Measurements from ENCODE around the gene HARS2. TPM values are rescaled to one million over a fixed set of nuclear protein-coding genes. Genes with fewer than 3 reads are reported as not detected.
"Not testable (repeated sequence)": the region's sequence is repeated elsewhere in the genome, so short reads cannot be mapped to it uniquely, and the experiment has no call there.

HARS2 gene
- total RNA-seq, 1 donor from 2014 or later = 27.2 TPM

GRCh38 chr5:140690376-140690932 is 801 bp upstream of the HARS2 start:
- peak overlapping the region; percentile 98 for H3K4me3 Mint-ChIP-seq (ENCODE audit: unreplicated experiment)
- peaks cover 31% of the 10 kb centered on the region for H3K4me1 Mint-ChIP-seq (ENCODE audit: unreplicated experiment)
- H3K36me3 Mint-ChIP-seq (ENCODE audit: unreplicated experiment) = peaks cover 11% of the 10 kb centered on the region
- DNase-seq (ENCODE audit: extremely low spot score, unreplicated experiment) = no peak
- no peaks in the 10 kb centered on the region for H3K9me3 Mint-ChIP-seq (ENCODE audit: unreplicated experiment)
- H3K27me3 Mint-ChIP-seq (ENCODE audit: unreplicated experiment) = no peaks in the 10 kb centered on the region
- TF ChIP-seq CTCF (IDR thresholded peaks at IDR 0.05) = no peak
- H3K27ac Mint-ChIP-seq (ENCODE audit: unreplicated experiment) = peak overlapping the region; percentile 97

- no peak overlapping the region for H3K4me3 Mint-ChIP-seq (ENCODE audit: unreplicated experiment)
- no peak overlapping the region for H3K27ac Mint-ChIP-seq (ENCODE audit: unreplicated experiment)
- no peaks in the 10 kb centered on the region for H3K9me3 Mint-ChIP-seq (ENCODE audit: unreplicated experiment)
- no peaks in the 10 kb centered on the region for H3K27me3 Mint-ChIP-seq (ENCODE audit: unreplicated experiment)
- H3K36me3 Mint-ChIP-seq (ENCODE audit: unreplicated experiment) = peaks cover 32% of the 10 kb centered on the region
- no peak for TF ChIP-seq CTCF (IDR thresholded peaks at IDR 0.05)
- peaks cover 28% of the 10 kb centered on the region for H3K4me1 Mint-ChIP-seq (ENCODE audit: unreplicated experiment)
- no peak for DNase-seq (ENCODE audit: extremely low spot score, unreplicated experiment)
These were observed 3.0 kb downstream of the HARS2 start for GRCh38 chr5:140694276-140694675.

GRCh38 chr5:140696891-140697492 is 5.7 kb downstream of the HARS2 start:
- Mint-ChIP-seq H3K27me3 (ENCODE audit: unreplicated experiment) (no peaks in the 10 kb centered on the region), H3K4me3 (ENCODE audit: unreplicated experiment) (no peak overlapping the region), H3K4me1 (ENCODE audit: unreplicated experiment) (peaks cover 24% of the 10 kb centered on the region), H3K36me3 (ENCODE audit: unreplicated experiment) (peaks cover 35% of the 10 kb centered on the region), H3K9me3 (ENCODE audit: unreplicated experiment) (no peaks in the 10 kb centered on the region), H3K27ac (ENCODE audit: unreplicated experiment) (no peak overlapping the region)
- DNase-seq (ENCODE audit: extremely low spot score, unreplicated experiment) = no peak
- TF ChIP-seq CTCF (IDR thresholded peaks at IDR 0.05) = no peak

GRCh38 chr5:140700177-140701144 is 9.2 kb downstream of the HARS2 start, which contains the start of gene ZMAT2:
TSS of gene ZMAT2 (plus strand) at chr5:140700447. CDS start at chr5:140700461, 14 bp downstream.
- peaks cover 50% of the 10 kb centered on the region for H3K36me3 Mint-ChIP-seq (ENCODE audit: unreplicated experiment)
- no peaks in the 10 kb centered on the region for H3K27me3 Mint-ChIP-seq (ENCODE audit: unreplicated experiment)
- H3K9me3 Mint-ChIP-seq (ENCODE audit: unreplicated experiment) = no peaks in the 10 kb centered on the region
- H3K27ac Mint-ChIP-seq (ENCODE audit: unreplicated experiment) = peak within 1 kb of the TSS; percentile 84
- TF ChIP-seq CTCF (IDR thresholded peaks at IDR 0.05) = no peak
- DNase-seq (ENCODE audit: extremely low spot score, unreplicated experiment) = peak; percentile 97
- peak within 1 kb of the TSS; percentile 95 for H3K4me3 Mint-ChIP-seq (ENCODE audit: unreplicated experiment)
- peaks cover 16% of the 10 kb centered on the region for H3K4me1 Mint-ChIP-seq (ENCODE audit: unreplicated experiment)

- H3K27ac Mint-ChIP-seq (ENCODE audit: unreplicated experiment) = no peak overlapping the region
- H3K9me3 Mint-ChIP-seq (ENCODE audit: unreplicated experiment) = no peaks in the 10 kb centered on the region
- no peak overlapping the region for H3K4me3 Mint-ChIP-seq (ENCODE audit: unreplicated experiment)
- no peaks in the 10 kb centered on the region for H3K27me3 Mint-ChIP-seq (ENCODE audit: unreplicated experiment)
- peaks cover 28% of the 10 kb centered on the region for H3K36me3 Mint-ChIP-seq (ENCODE audit: unreplicated experiment)
- TF ChIP-seq CTCF (IDR thresholded peaks at IDR 0.05) = no peak
- DNase-seq (ENCODE audit: extremely low spot score, unreplicated experiment) = no peak
- H3K4me1 Mint-ChIP-seq (ENCODE audit: unreplicated experiment) = peaks cover 16% of the 10 kb centered on the region
These were observed 16.6 kb downstream of the HARS2 start for GRCh38 chr5:140707812-140708211.

GRCh38 chr5:140708787-140709186 is 17.5 kb downstream of the HARS2 start:
- Mint-ChIP-seq H3K36me3 (ENCODE audit: unreplicated experiment) (peaks cover 23% of the 10 kb centered on the region), H3K4me1 (ENCODE audit: unreplicated experiment) (peaks cover 19% of the 10 kb centered on the region)
- H3K27ac Mint-ChIP-seq (ENCODE audit: unreplicated experiment); H3K27me3 Mint-ChIP-seq (ENCODE audit: unreplicated experiment); H3K9me3 Mint-ChIP-seq (ENCODE audit: unreplicated experiment); H3K4me3 Mint-ChIP-seq (ENCODE audit: unreplicated experiment); DNase-seq (ENCODE audit: extremely low spot score, unreplicated experiment): not testable (repeated sequence)

Measured in osteocyte (in vitro differentiated cells).